ENCODE data around the gene KCNQ1.

The KCNQ1 gene

GRCh38 chr11:2893935-2894334 lies 449.1 kb downstream of the KCNQ1 start:
- Mint-ChIP-seq H3K36me3 (no peaks in the 10 kb centered on the region), H3K27me3 (no peaks in the 10 kb centered on the region), H3K4me3 (no peak overlapping the region), H3K27ac (no peak overlapping the region), H3K4me1 (peaks cover 32% of the 10 kb centered on the region), H3K9me3 (no peaks in the 10 kb centered on the region)

- H3K4me1 Mint-ChIP-seq = peaks cover 49% of the 10 kb centered on the region
- no peaks in the 10 kb centered on the region for H3K36me3 Mint-ChIP-seq
- H3K9me3 Mint-ChIP-seq = no peaks in the 10 kb centered on the region
- no peak overlapping the region for H3K27ac Mint-ChIP-seq
- H3K27me3 Mint-ChIP-seq = no peaks in the 10 kb centered on the region
- H3K4me3 Mint-ChIP-seq = no peak overlapping the region
Observed at GRCh38 chr11:2896047-2896446, 451.2 kb downstream of the KCNQ1 start.

- H3K27me3 Mint-ChIP-seq = no peaks in the 10 kb centered on the region
- no peaks in the 10 kb centered on the region for H3K9me3 Mint-ChIP-seq
- no peaks in the 10 kb centered on the region for H3K36me3 Mint-ChIP-seq
- H3K4me1 Mint-ChIP-seq = peaks cover 41% of the 10 kb centered on the region
- H3K27ac Mint-ChIP-seq = no peak overlapping the region
- no peak overlapping the region for H3K4me3 Mint-ChIP-seq
Observed at GRCh38 chr11:2897048-2897447, 452.2 kb downstream of the KCNQ1 start.

- H3K27ac Mint-ChIP-seq = peak overlapping the region; percentile 80
- peak overlapping the region; percentile 23 for H3K4me3 Mint-ChIP-seq
- H3K9me3 Mint-ChIP-seq = no peaks in the 10 kb centered on the region
- H3K27me3 Mint-ChIP-seq = no peaks in the 10 kb centered on the region
- peaks cover 38% of the 10 kb centered on the region for H3K4me1 Mint-ChIP-seq
- no peaks in the 10 kb centered on the region for H3K36me3 Mint-ChIP-seq
Observed at GRCh38 chr11:2898366-2899079, 453.7 kb downstream of the KCNQ1 start.

All from activated naive CD4-positive, alpha-beta T cell treated with anti-CD3 and anti-CD28 coated beads, Interleukin-2, amount 50 U/mL, for 24 hours (primary cell).